ENCODE data around the gene GCH1.
"Not testable (repeated sequence)": the region's sequence is repeated elsewhere in the genome, so short reads cannot be mapped to it uniquely, and the experiment has no call there.

- TF ChIP-seq CTCF, POLR2A, POLR2AphosphoS5 (IDR thresholded peaks at IDR 0.05): not testable (repeated sequence)
Measured at GRCh38 chr14:54875648-54876047, 27.0 kb downstream of the GCH1 start.

Data from gastroesophageal sphincter (tissue), 3 donors.